HG03139 (cell line): ENCODE results near the gene CCDC127.
"Not testable (repeated sequence)": the region's sequence is repeated elsewhere in the genome, so short reads cannot be mapped to it uniquely, and the experiment has no call there.

Experiments used
- ATAC-seq: cut with Tn5 transposase; IDR thresholded peaks from one replicate; pipeline ENCODE4 v1.9.1; 2021; ENCODE audit not compliant: unreplicated experiment

The CCDC127 gene

DNA sequence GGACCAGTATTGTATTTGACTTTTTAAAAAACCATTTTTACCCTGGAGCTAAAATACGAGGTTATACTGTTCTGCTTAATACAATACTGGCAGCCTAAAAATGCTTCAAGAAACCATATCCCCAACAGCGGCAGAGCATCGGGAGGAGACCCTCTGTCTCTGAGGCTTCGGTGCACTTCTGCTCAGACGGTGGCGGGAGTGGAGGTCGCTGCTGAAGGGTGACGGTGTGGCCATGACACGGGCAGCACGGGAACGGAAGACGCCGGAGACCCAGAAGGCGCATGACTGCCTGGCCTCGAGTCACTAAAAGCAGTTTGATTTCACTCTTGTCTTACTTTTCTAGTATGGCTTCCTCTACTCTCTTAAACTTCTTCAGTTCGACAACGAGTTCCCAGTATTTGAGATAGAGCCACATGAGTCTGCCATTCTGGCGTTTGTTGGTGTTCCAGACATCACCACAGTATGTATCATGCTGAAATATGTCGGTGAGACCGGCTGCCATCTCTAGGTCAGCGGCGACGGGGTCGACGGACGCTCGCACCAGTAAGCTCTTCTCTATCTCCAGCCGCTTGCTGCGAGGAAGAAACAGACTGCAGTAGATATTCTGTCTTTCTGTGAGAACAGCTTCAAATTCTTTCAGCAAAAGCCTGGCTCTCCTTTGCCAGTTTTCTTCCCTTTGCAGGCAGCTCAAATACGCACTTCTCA lies 12.8 kb downstream of the CCDC127 start:
- ATAC-seq: no peak

DNA sequence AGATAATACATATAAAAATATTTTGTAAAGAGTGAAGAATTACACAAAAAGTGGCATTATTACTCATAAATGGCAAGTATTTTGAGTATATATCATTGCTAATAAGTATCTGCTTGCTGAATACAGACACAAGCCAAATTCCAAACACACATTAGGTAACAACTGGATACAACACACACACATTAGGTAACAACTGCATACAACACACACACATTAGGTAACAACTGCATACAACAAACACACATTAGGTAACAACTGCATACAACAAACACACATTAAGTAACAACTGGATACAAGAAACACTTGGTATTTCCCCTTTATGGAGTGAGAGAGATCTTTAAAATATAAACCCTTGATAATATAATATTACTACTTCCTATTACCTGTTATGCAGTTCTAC lies 13.5 kb downstream of the CCDC127 start:
- no peak for ATAC-seq

DNA sequence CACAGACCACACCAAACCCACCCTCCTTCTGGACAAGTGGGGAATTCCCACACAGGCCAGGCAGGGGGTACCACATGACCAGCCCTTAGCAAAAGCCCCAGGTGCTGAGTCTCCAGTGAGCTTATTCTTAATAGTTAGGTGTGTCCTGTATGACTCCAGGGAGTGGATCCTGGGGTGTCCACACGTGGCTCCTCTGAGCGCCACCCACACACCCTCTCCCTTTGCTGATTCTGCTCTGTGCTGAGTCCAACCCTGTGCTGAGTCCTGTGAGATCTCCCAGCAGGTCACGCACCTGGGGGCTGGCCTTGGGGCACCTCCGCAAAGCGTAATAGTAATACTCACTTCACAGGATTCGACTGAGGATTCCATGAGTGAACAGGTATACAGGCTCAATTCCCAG lies 14.0 kb downstream of the CCDC127 start:
- ATAC-seq: no peak

DNA sequence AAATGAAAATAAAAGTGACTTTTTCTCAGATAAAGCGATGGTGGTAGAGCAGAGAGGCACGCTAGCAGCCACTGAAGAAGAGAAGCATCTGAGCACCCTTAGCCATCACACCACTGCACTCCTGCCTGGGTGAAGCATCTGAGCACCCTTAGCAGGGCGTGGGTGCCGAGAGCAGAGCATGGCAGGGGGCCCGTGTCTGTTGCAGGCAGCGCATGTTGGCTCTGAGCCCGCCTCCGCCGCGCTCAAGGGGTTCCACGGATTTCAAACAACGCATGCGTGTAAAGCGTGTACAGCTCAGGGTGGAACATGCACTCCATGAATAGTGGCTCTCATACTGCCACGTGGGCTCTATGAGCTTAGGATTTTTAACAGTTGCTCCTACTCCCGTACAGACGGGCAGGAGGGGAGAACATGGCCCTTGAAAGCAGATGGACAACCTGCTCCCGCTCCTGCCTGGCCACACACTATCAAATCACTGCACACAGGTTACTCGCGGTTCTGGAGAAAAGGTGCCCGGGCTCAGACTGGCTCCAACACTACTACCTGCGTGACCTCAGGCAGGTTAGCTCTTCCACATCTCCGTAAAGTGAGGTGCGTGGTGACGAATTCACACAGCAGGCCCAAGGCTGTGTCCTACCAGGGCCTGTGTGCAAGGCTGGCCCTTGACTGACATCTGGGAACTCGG lies 14.6 kb downstream of the CCDC127 start:
- no peak for ATAC-seq

- no peak for ATAC-seq
Measured at GRCh38 chr5:201672-202071, 16.3 kb downstream of the CCDC127 start.

- ATAC-seq: no peak
Measured at GRCh38 chr5:200985-201384, 17.0 kb downstream of the CCDC127 start.

DNA sequence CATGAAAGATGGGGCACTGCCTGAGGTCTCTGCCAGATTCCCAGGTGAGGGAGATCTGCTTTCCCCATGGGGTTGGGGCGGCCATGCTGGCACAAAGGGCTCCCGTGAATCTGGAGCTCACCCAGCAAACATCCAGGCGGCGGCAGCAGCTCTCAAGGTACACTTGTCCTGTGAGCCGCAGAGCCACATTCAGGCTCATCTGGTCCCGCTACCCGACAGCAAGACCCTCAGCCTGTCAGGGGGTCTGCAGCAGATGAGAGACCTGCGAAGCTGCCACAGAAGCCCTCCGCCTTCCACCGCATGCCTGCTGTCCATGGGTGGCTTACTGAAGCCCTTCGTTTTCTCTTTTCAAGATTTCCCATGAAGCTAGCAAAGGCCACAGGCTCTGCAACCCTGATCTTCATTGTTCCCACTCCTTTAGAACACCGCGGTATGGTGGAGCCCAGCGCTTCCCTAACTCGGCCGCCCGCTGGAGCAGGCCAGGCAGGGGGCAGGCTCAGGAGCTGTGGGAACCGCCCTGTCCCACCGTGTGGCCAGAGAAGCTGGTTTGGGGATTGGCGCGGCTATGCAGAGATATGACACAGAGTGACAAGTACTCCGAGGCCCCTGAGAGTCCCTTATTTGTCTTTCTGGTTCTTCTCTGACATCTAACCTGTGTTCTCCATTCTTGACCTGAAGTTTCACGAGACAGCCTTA lies 17.9 kb downstream of the CCDC127 start:
- no peak for ATAC-seq

GRCh38 chr5:199197-199949 lies 18.6 kb downstream of the CCDC127 start:
- ATAC-seq: no peak

- no peak for ATAC-seq
Measured at GRCh38 chr5:198516-199196, 19.3 kb downstream of the CCDC127 start.

DNA sequence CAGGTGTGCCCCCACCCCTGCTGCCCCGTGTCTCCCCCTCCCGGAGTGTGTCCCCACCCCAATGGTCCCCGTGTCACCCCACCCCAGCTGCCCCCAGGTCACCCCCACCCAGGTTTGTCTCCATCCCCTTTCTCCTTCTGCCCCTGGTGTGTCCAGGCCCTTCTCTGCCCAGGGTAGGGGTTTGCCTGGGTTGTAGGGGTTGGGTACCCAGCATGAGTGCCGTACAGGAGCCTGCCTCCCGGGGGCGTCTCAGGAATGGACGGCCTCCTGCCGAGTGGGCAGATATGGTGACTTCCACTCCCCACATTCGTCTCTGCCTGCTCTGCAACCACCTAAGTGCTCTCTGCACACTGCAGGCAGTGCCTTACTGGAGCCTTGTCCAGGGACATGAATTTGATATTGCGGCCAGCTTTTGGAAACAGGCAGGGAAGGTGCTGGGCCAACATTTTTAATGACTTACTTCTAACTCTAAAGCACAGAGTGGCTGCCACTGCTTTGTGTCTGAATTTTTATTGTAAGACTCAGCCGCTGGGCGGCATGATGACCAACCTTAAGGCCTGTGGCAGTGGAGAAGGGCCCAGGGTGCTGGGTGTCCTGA lies 20.0 kb downstream of the CCDC127 start:
- ATAC-seq: no peak

DNA sequence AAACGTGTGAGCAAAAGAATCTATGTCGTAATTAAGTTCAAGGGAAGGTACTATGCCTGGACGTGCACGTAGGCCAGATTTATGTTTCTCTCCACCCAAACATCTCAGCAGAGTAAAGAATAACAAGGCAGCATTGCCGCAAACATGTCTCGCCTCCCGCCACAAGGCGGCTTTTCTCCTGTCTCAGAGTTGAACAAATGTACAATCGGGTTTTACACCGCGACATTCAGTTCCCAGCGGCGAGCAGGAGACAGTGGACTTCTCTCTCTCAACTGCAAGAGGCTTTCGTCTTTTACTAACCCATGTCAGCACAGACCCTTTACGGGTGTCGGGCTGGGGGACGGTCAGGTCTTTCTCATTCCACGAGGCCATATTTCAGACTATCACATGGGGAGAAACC lies 20.9 kb downstream of the CCDC127 start:
- not testable (repeated sequence) for ATAC-seq

DNA sequence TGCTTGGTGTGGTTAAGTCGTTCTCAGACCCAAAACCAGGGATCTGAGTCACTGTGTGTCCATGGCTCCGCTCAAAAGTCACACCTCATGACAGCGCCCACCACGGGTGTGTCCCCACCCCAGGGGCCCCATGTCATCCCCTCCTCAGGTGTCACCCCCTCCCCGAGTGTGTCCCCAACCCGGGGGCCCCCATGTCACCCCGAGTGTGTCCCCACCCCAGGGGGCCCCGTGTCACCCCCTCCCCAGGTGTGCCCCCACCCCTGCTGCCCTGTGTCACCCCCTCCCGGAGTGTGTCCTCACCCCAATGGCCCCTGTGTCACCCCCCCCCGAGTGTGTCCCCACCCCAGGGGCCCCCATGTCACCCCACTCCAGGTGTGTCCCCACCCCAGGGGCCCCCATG lies 21.6 kb downstream of the CCDC127 start:
- no peak for ATAC-seq

DNA sequence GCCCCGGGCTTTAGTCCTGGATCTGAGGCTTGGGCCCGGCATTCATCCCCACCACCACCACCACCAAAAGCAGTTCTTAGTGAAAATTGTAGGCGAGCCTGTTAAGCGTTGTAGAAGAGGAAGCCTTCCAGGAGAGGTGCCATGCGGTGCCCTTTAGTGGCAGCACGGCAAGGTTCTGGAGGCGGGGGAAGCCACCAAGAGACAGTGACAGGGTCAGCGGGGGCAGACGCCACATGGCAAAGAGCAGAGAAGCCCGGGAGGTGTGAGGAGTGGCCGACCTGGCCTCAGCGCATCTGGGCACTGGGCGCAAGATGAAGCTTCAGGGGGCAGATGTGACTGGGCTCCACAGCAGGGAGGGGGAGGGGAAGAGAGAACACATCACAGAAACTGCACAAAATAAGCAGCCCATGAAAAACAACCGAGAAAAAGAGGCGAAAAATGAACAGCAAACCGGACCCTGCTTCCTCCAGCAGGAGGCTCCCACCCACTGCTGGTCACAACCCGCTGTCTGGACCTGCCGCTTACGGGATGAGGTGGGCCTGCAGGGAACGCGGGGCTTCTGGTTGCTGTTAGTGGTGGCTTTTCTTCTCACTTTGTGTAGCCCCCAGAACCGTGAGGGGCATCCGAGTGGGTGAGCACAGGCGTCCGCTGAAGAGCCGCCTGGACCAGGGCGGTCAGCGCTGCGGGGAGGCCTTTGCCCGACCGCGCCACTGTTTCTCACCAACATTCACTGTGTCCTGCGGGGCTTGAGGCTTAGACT lies 22.4 kb downstream of the CCDC127 start:
- no peak for ATAC-seq

DNA sequence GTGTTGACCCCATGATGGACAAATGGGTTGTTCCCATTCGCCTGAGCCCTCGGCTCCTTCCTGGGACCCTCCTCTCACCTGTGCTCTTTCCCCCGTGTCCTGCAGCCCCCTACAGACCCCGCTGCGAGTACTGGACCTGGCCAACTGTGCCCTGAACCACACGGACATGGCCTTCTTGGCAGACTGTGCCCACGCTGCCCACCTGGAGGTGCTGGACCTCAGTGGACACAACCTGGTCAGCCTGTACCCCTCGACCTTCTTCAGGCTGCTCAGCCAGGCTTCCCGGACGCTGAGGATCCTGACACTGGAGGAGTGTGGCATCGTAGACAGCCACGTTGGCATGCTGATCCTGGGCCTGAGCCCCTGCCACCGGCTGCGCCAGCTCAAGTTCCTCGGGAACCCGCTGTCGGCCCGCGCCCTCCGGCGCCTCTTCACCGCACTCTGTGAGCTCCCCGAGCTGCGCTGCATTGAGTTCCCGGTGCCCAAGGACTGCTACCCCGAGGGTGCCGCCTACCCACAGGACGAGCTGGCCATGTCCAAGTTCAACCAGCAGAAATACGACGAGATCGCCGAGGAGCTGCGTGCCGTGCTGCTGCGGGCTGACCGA lies 23.2 kb downstream of the CCDC127 start:
- ATAC-seq: no peak

DNA sequence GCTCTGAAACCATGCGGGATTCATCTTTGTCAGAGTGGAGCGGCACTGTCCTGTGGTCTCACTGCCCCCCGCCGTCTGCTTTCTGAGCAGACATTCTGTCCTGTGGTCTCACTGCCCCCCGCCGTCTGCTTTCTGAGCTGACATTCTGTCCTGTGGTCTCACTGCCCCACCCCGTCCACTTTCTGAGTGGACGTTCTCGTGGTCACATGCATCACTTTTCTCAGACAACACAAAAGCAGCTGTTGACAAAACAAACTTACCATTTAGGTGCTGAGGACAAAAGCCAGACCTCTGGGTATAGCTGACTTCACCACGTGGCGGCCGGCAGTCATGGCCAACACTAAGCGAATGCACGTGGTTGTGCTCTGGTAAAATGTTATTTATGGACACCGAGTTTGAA lies 23.9 kb downstream of the CCDC127 start:
- ATAC-seq: no peak

DNA sequence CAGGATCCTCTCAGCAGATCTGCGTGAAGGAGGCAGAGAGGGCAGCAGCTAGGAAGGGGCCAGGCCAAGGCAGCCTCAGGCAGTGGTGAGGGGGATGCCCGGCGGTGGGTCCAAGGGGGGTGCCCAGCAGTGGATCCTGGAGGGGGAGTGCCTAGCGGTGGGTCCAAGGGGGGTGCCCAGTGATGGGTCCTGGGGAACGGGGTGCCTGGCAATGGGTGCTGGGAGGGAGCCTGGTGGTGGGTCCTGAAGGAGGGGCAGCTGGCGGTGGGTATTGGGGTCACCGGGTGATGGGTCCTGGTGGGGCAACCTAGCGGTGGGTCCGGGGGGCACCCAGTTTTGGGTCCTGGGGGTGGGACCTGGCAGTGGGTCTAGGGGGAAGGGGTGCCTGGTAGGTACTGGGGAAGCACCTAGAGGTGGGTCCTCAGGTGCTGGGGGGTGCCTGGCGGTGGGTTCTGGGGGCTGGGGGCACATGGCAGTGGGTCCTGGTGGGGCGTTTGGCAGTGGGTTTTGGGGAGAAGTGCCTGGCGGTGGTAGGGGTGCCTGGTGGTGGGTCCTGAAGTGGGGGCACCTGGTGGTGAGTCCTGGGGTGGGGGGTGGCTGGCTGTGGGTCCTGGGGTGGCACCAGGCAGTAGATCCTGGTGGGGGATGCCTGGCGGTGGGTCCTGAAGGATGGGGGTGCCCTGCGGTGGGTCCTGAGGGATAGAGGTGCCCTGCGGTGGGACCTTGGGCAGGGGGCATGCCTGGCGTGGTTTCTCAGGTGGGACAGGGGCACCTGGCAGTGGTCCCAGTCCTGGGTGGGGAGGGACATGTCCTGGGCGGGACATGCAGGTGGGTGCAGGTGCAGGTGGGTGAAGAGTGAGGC lies 24.8 kb downstream of the CCDC127 start:
- ATAC-seq: no peak

- no peak for ATAC-seq
Measured at GRCh38 chr5:192691-192969, 25.3 kb downstream of the CCDC127 start.

- ATAC-seq: no peak
Measured at GRCh38 chr5:191949-192690, 25.8 kb downstream of the CCDC127 start.
